GM12891 (cell line): ENCODE data around the gene RBP2.

Source experiments
- DNase-seq: peaks from one replicate; pipeline ENCODE4 v3.0.0; 2011; ENCODE audit warnings: low spot score; ENCODE audit not compliant: insufficient read length
- FAIRE-seq: peaks from 2 replicates; lab custom pipeline; 2011; peaks lifted over from hg19 to GRCh38; lab: Jason Lieb, UNC
- PAX5 ChIP-seq: IDR thresholded peaks from 2 replicates; pipeline ENCODE4 v1.6.1; 2011; ENCODE audit warnings: low read length, moderate library complexity, mild to moderate bottlenecking; ENCODE audit not compliant: insufficient read depth, severe bottlenecking
- POLR2A ChIP-seq: IDR thresholded peaks from 2 replicates; pipeline ENCODE4 v1.6.1; 2011; ENCODE audit warnings: low read depth, low read length, control low read depth
- POLR2AphosphoS5 ChIP-seq: IDR thresholded peaks from 2 replicates; pipeline ENCODE4 v1.6.1; 2011; ENCODE audit warnings: low read depth, low read length, control low read depth
- POU2F2 ChIP-seq: IDR thresholded peaks from 2 replicates; pipeline ENCODE4 v1.6.1; 2011; ENCODE audit warnings: low read depth, mild to moderate bottlenecking, control low read depth, low read length, moderate library complexity
- SPI1 ChIP-seq: IDR thresholded peaks from 2 replicates; pipeline ENCODE4 v1.6.1; 2011; ENCODE audit warnings: low read depth, low read length, control low read depth
- TAF1 ChIP-seq: IDR thresholded peaks from 2 replicates; pipeline ENCODE4 v1.6.1; 2011; ENCODE audit warnings: low read depth, low read length, control low read depth

RBP2 gene

DNA sequence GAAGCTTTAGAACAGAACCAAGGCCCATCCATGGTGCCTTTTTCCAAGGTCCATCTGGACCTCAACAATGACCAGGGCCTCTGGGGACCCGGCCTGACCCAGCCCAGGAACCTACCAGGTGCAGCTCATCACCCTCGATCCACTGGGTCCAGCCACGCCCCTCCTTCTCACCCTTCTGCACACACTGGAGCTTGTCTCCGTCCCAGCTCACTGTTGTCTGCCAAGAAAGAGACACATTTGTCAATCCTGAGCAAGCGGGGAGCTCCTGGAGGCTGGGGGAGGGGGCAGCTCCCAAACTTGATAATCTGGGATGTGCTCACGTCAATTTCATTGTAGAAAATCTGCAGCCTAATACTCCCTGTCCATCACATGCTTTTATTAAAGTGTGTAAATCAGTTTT, 42.0 kb upstream of the RBP2 start:
- TF ChIP-seq SPI1, result no peak
- TF ChIP-seq POLR2AphosphoS5, result no peak
- TF ChIP-seq POLR2A, result no peak
- no peak for TF ChIP-seq PAX5
- DNase-seq, result no peak
- FAIRE-seq, result no peak

- FAIRE-seq (no peak), DNase-seq (no peak)
- TF ChIP-seq PAX5, result no peak
- no peak for TF ChIP-seq POLR2AphosphoS5
- no peak for TF ChIP-seq SPI1
- no peak for TF ChIP-seq TAF1
- no peak for TF ChIP-seq POLR2A
- TF ChIP-seq POU2F2, result no peak
These were observed 41.2 kb upstream of the RBP2 start for GRCh38 chr3:139517321-139518065.

DNA sequence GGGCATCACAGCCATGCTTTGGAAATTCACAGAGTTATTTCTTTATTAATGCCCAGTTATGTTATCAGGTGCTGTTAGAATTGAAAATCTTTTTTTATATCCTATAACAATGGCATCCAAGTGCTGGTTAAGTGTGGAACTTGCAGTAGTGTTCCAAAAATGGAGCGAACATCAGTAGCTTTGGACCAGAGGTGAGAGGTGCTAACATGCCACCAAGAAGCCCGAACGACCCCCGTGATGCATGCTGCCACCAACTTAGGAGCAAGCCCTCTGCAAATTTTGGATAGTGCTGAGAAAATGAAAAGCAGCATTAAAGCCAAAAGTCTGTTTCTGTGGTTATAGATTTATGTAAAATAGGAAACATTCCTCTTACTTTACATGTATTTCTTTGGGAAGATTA, 38.4 kb upstream of the RBP2 start:
- DNase-seq (no peak), FAIRE-seq (no peak)
- no peak for TF ChIP-seq POLR2AphosphoS5
- no peak for TF ChIP-seq PAX5
- no peak for TF ChIP-seq POLR2A
- TF ChIP-seq POU2F2, result no peak
- no peak for TF ChIP-seq SPI1
- TF ChIP-seq TAF1, result no peak

- FAIRE-seq (no peak), DNase-seq (no peak)
- TF ChIP-seq TAF1 (no peak), PAX5 (no peak), POLR2AphosphoS5 (no peak)
These were observed 33.3 kb upstream of the RBP2 start for GRCh38 chr3:139509631-139510030.

- FAIRE-seq (no peak), DNase-seq (no peak)
- TF ChIP-seq TAF1 (no peak), SPI1 (no peak), POLR2AphosphoS5 (no peak), POU2F2 (no peak), POLR2A (no peak), PAX5 (no peak)
These were observed 30.4 kb upstream of the RBP2 start for GRCh38 chr3:139506766-139507165.

- DNase-seq (no peak), FAIRE-seq (no peak)
- no peak for TF ChIP-seq SPI1
- no peak for TF ChIP-seq PAX5
- no peak for TF ChIP-seq POU2F2
- TF ChIP-seq TAF1, result no peak
- TF ChIP-seq POLR2A, result no peak
- no peak for TF ChIP-seq POLR2AphosphoS5
These were observed 29.6 kb upstream of the RBP2 start for GRCh38 chr3:139505829-139506386.

GRCh38 chr3:139499536-139499935, 23.2 kb upstream of the RBP2 start:
- FAIRE-seq (no peak), DNase-seq (no peak)
- TF ChIP-seq POLR2A, result no peak
- TF ChIP-seq POLR2AphosphoS5, result no peak
- TF ChIP-seq PAX5, result no peak
- TF ChIP-seq SPI1, result no peak
- TF ChIP-seq POU2F2, result no peak
- TF ChIP-seq TAF1, result no peak

DNA sequence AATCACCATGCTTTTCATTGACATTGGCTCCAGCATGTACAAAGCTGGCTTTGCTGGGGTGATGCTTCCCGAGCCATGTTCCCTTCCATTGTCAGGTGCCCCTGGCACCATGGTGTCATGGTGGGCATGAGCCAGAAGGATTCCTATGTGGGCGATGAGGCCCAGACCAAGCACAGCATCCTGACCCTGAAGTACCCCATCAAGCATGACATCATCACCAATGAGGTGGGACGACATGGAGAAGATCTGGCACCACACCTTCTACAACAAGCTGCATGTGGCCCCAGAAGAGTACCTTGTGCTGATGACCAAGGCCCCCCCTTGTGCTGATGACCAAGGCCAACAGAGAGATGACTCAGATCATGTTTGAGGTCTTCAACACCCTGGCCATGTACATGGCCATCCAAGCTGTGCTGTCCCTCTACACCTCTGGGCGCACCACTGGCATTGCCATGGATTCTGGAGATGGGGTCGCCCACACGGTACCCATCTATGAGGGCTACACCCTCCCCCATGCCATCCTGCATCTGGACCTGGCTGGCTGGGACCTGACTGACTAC, 17.6 kb upstream of the RBP2 start:
- DNase-seq (no peak), FAIRE-seq (no peak)
- no peak for TF ChIP-seq PAX5
- no peak for TF ChIP-seq SPI1
- TF ChIP-seq TAF1, result no peak
- no peak for TF ChIP-seq POLR2A

DNA sequence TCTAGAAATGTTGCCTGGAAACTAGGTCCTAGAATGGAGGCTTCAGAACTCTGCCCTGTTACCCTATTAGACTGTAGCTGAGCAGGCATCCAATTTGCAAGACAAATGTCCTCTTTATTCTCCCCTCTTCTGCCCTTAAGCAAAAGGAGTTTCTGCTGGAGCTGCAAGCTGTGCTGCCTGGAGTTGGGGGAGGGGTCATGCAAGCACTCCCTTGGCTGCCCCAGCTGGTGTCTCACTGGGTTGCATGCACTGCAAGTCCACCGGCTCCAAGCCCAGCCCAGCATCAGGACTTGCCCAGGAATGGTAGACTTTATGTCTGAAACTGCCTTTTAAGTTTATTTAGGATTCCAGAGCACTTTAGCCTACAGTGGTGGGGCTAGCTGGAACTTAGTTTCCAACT, 15.7 kb upstream of the RBP2 start:
- no peak for DNase-seq
- TF ChIP-seq SPI1, result no peak
- no peak for TF ChIP-seq PAX5
- TF ChIP-seq POLR2A, result no peak
- TF ChIP-seq TAF1, result no peak
- no peak for FAIRE-seq

GRCh38 chr3:139491027-139491700, 14.8 kb upstream of the RBP2 start:
- TF ChIP-seq TAF1, result no peak
- no peak for TF ChIP-seq PAX5
- TF ChIP-seq SPI1, result no peak
- TF ChIP-seq POLR2A, result no peak
- TF ChIP-seq POLR2AphosphoS5, result no peak
- no peak for FAIRE-seq
- DNase-seq, result no peak
